ENCODE data around the gene GANAB. TPM values are rescaled to one million over a fixed set of nuclear protein-coding genes. Genes with fewer than 3 reads are reported as not detected.

Gene GANAB
- total RNA-seq, 1 donor from 2014 or later, result 271 TPM

DNA sequence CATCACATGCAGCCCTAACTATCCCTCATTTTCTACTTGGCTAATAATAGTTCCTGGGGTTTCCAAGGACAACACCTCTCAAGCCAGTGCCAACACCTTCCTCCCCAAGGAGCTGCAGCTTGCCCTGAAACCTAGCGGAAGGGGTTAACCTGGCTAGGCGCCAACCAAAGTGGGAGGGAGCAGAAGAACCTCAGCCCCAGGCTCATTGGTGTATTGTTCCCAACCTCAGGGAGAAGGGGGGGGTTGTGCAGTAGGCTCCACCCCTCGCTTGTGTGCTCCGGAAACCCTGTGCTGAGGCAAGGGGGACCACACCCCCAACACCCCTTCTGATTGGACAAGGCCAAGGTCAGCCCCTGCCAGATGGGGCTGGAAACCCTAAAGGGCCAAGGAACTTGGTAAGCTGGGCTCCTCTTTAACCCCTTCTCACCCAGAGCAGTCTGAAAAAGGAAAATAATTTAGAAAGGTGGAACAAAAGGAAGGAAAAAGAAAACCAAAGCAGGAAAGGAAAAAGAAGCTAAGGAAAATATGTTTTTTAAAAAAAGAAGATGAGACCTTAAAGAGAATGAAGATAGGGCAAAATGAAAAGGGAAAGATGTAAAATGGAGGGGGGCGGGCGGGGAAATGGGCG lies 47.2 kb downstream of the GANAB start:
- TF ChIP-seq, protein P1, sequence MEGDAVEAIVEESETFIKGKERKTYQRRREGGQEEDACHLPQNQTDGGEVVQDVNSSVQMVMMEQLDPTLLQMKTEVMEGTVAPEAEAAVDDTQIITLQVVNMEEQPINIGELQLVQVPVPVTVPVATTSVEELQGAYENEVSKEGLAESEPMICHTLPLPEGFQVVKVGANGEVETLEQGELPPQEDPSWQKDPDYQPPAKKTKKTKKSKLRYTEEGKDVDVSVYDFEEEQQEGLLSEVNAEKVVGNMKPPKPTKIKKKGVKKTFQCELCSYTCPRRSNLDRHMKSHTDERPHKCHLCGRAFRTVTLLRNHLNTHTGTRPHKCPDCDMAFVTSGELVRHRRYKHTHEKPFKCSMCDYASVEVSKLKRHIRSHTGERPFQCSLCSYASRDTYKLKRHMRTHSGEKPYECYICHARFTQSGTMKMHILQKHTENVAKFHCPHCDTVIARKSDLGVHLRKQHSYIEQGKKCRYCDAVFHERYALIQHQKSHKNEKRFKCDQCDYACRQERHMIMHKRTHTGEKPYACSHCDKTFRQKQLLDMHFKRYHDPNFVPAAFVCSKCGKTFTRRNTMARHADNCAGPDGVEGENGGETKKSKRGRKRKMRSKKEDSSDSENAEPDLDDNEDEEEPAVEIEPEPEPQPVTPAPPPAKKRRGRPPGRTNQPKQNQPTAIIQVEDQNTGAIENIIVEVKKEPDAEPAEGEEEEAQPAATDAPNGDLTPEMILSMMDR (IDR thresholded peaks at IDR 0.05; ENCODE audit: insufficient read depth, low read length, poor library complexity, severe bottlenecking), result no peak
- no peak overlapping the region for H3K4me3 ChIP-seq (ENCODE audit: low read depth, low read length)
- DNase-seq (ENCODE audit: low read depth), result peak; percentile 93
- H3K36me3 ChIP-seq (ENCODE audit: control insufficient read depth, insufficient read depth, low read length), result peaks cover 5% of the 10 kb centered on the region
- no peaks in the 10 kb centered on the region for H3K27me3 ChIP-seq (ENCODE audit: control insufficient read depth, insufficient read depth, low read length)

DNA sequence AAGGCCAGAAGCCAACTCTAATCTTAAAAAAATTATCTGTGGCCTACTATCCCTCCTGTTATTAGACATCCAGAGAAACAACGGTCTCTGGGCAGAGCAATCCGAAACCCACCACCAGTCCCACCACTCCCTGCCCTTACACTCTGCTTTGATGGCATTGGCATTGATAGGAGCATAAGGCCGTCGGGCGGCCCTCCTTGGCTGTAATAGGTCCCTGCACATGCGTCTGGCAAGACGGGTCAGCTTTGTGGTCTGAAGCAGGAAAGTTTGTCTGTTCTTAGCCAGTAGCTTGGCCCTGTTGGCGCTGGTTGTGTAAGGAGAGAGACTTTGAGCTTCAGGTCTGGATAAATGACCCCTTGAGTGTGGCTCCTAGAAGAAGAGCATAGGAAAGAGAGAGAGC lies 51.3 kb downstream of the GANAB start:
- Histone ChIP-seq H3K4me3 (ENCODE audit: low read depth, low read length) (no peak overlapping the region), H3K27me3 (ENCODE audit: control insufficient read depth, insufficient read depth, low read length) (no peaks in the 10 kb centered on the region), H3K36me3 (ENCODE audit: control insufficient read depth, insufficient read depth, low read length) (peaks cover 7% of the 10 kb centered on the region)
- TF ChIP-seq, protein P1 (IDR thresholded peaks at IDR 0.05; ENCODE audit: insufficient read depth, low read length, poor library complexity, severe bottlenecking), result no peak
- DNase-seq (ENCODE audit: low read depth), result no peak

DNA sequence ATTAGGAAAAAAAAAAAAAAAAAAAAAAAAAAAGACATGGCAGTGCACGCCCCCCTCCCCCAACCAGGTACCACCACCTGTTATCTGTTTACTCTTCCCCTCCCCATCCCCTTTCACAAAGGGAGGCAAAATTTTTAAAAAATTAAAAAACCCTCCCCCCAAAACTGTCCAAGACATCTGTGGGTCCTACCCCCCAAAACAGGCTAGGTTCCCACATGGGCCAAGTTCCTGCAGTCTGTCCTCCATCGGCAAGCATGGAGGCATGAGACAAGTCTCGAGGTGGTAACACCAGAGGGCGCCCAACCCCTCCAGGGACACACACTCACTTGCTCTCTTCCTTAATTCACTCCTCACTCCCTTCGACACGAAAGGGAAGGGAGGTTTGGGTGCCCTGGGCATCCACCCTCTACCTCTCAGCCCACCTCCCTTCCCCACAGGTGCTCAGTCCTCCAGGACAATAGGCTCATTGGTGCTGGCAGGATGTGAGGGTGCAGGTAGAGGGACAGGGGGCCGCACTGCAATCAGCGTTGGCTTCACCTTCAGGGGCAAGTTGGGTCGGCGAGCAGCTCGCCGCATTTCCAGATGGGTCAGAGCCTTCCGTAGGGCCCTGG lies 52.9 kb downstream of the GANAB start:
- TF ChIP-seq, protein P1 (IDR thresholded peaks at IDR 0.05; ENCODE audit: insufficient read depth, low read length, poor library complexity, severe bottlenecking), result peak; percentile 69
- Histone ChIP-seq H3K27me3 (ENCODE audit: control insufficient read depth, insufficient read depth, low read length) (no peaks in the 10 kb centered on the region), H3K36me3 (ENCODE audit: control insufficient read depth, insufficient read depth, low read length) (peaks cover 7% of the 10 kb centered on the region), H3K4me3 (ENCODE audit: low read depth, low read length) (no peak overlapping the region)
- no peak for DNase-seq (ENCODE audit: low read depth)

DNA sequence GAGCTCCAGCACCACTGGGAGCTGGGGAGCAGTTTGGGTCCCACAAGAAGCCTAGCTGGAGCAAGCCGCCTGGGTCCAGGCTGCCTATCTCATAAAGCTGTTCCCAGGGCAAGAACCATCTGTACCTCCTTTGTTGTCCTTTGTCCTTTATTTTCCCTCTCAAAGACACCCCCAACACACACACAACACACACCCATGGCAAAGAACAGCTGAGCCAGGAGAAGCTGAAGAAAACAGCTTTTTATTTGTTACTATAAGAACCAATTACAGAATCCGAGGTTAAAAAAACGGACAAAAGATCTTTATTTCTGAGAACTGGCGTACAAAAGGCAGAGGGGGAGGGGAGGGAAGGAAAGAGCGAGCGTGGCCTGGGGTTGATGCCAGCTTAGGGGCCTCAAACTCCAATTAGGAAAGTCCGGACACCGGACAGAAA lies 53.4 kb downstream of the GANAB start:
- Histone ChIP-seq H3K4me3 (ENCODE audit: low read depth, low read length) (no peak overlapping the region), H3K27me3 (ENCODE audit: control insufficient read depth, insufficient read depth, low read length) (no peaks in the 10 kb centered on the region), H3K36me3 (ENCODE audit: control insufficient read depth, insufficient read depth, low read length) (peaks cover 7% of the 10 kb centered on the region)
- TF ChIP-seq, protein P1 (IDR thresholded peaks at IDR 0.05; ENCODE audit: insufficient read depth, low read length, poor library complexity, severe bottlenecking), result no peak
- DNase-seq (ENCODE audit: low read depth), result no peak

DNA sequence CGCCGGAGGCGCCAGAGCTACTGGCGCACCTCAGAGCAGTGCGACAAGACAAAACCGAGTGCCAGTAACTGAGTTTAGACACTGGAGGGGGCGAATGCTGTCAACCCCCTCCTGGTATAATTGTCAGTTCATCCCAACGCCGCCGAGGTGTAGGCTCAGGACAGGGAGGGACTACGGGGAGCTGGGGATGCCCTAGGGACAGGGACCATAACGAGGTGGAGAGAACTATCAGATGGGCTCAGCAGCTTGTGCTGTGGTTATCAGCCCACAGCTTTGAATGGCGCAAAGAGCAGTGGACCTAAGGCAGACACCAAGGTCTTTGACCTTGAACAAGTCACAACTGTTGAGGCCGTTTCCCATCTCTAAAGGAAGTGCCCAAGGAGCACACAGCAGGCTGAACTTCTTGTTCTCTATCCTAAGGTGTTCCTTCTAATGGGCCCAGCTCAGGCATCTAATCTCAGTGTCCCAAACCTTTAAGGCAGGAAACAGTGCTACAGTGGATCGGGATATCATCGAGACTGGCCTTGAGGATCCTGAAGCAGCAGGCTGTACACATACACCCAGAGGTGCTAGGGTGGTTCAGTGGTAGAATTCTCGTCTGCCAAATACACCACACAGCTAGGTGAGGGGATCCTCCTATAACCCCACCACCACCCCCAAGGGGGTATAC lies 54.1 kb downstream of the GANAB start:
- Histone ChIP-seq H3K27me3 (ENCODE audit: control insufficient read depth, insufficient read depth, low read length) (no peaks in the 10 kb centered on the region), H3K4me3 (ENCODE audit: low read depth, low read length) (peak overlapping the region; percentile 42), H3K36me3 (ENCODE audit: control insufficient read depth, insufficient read depth, low read length) (peaks cover 7% of the 10 kb centered on the region)
- TF ChIP-seq, protein P1 (IDR thresholded peaks at IDR 0.05; ENCODE audit: insufficient read depth, low read length, poor library complexity, severe bottlenecking), result no peak
- DNase-seq (ENCODE audit: low read depth), result no peak

Measured in kidney epithelial cell (primary cell).